ENCODE data around the gene TOE1. TPM values are rescaled to one million over a fixed set of nuclear protein-coding genes. Genes with fewer than 3 reads are reported as not detected.

The TOE1 gene
- total RNA-seq, 4 donors from 2014 or later, result 2.9 to 9.4 (median 5.3) TPM

GRCh38 chr1:45325851-45326506, 14.0 kb upstream of the TOE1 start:
- Histone ChIP-seq H3K4me3 (peak overlapping the region; percentile 66 to 72 (median 70)), H3K27ac (no peak overlapping the region), H3K27me3 (no peaks in the 10 kb centered on the region), H3K4me1 (peaks cover 5 to 23% of the 10 kb centered on the region in 2 donors), H3K9me3 (no peaks in the 10 kb centered on the region), H3K36me3 (peaks cover 0 to 11% of the 10 kb centered on the region in 2 donors)
- in situ Hi-C loops (cut with MboI; ENCODE audit: low sequenced_read_pairs in 4 of 4), result no loop called here
- ATAC-seq (no peak), DNase-seq (no peak)
- intact Hi-C loops (cut with DNase I; ENCODE audit: low total_unique reads), result no loop called here
- no peak for TF ChIP-seq POLR2A (IDR thresholded peaks at IDR 0.05)
- TF ChIP-seq CTCF (IDR thresholded peaks at IDR 0.05 in 4 of 5, conservative IDR thresholded peaks at IDR 0.05 in 1 of 5), result no peak

- Histone ChIP-seq H3K4me3 (peak within 1 kb of the TSS; percentile 66 to 72 (median 70)), H3K27me3 (no peaks in the 10 kb centered on the region), H3K4me1 (peaks cover 5 to 23% of the 10 kb centered on the region in 2 donors), H3K27ac (peak within 1 kb of the TSS in 3 of 4 donors; percentile 5 to 33 (median 30)), H3K36me3 (peaks cover 0 to 19% of the 10 kb centered on the region in 2 donors), H3K9me3 (no peaks in the 10 kb centered on the region)
- TF ChIP-seq POLR2A (IDR thresholded peaks at IDR 0.05), result peak; percentile 24 to 47
- TF ChIP-seq CTCF (IDR thresholded peaks at IDR 0.05 in 4 of 5, conservative IDR thresholded peaks at IDR 0.05 in 1 of 5), result no peak
- in situ Hi-C loops (cut with MboI; ENCODE audit: low sequenced_read_pairs in 4 of 4) (no loop called here), intact Hi-C loops (cut with DNase I; ENCODE audit: low total_unique reads) (no loop called here)
- DNase-seq, result peak; percentile 38 to 66
- ATAC-seq, result peak; percentile 85 to 87
Measured at GRCh38 chr1:45326627-45327623, 13.0 kb upstream of the TOE1 start, which contains the start of gene HPDL. Gene HPDL (plus strand): TSS chr1:45326895. CDS start chr1:45327149, 254 bp downstream.

GRCh38 chr1:45327644-45328515, 12.1 kb upstream of the TOE1 start:
- intact Hi-C loops (cut with DNase I; ENCODE audit: low total_unique reads) (no loop called here), in situ Hi-C loops (cut with MboI; ENCODE audit: low sequenced_read_pairs in 4 of 4) (no loop called here)
- Histone ChIP-seq H3K9me3 (no peaks in the 10 kb centered on the region), H3K27me3 (no peaks in the 10 kb centered on the region), H3K27ac (no peak overlapping the region), H3K36me3 (peaks cover 0 to 29% of the 10 kb centered on the region in 2 donors), H3K4me3 (peak overlapping the region in 2 of 4 donors; percentile 66 to 72), H3K4me1 (peaks cover 5 to 23% of the 10 kb centered on the region in 2 donors)
- ATAC-seq (no peak), DNase-seq (no peak)
- TF ChIP-seq POLR2A (IDR thresholded peaks at IDR 0.05) (no peak), CTCF (IDR thresholded peaks at IDR 0.05 in 4 of 5, conservative IDR thresholded peaks at IDR 0.05 in 1 of 5) (no peak)

GRCh38 chr1:45328680-45329079, 11.3 kb upstream of the TOE1 start:
- intact Hi-C loops (cut with DNase I; ENCODE audit: low total_unique reads) (no loop called here), in situ Hi-C loops (cut with MboI; ENCODE audit: low sequenced_read_pairs in 4 of 4) (no loop called here)
- Histone ChIP-seq H3K27ac (peak overlapping the region in 1 of 4 donors; percentile 31), H3K36me3 (peaks cover 0 to 37% of the 10 kb centered on the region in 2 donors), H3K27me3 (no peaks in the 10 kb centered on the region), H3K9me3 (no peaks in the 10 kb centered on the region), H3K4me3 (no peak overlapping the region), H3K4me1 (peaks cover 5 to 23% of the 10 kb centered on the region in 2 donors)
- DNase-seq (no peak), ATAC-seq (no peak)
- no peak for TF ChIP-seq CTCF (IDR thresholded peaks at IDR 0.05 in 4 of 5, conservative IDR thresholded peaks at IDR 0.05 in 1 of 5)
- TF ChIP-seq POLR2A (IDR thresholded peaks at IDR 0.05), result no peak

Data from gastrocnemius medialis (tissue), 4 donors.